IPS-NIHi7 (cell line): ENCODE measurements around the gene RPL5.
A peak's percentile ranks its signal among the peaks of the same experiment; 100 is the strongest.
"Not testable (repeated sequence)": the region's sequence is repeated elsewhere in the genome, so short reads cannot be mapped to it uniquely, and the experiment has no call there.

Experiments
- DNase-seq: peaks from one replicate; pipeline ENCODE4 v3.0.0; 2012; ENCODE audit warnings: mixed read lengths; ENCODE audit errors: extremely low spot score

The RPL5 gene

GRCh38 chr1:92831762-92832536, at the start of gene RPL5:
Gene RPL5, plus strand, starts transcription at chr1:92832040. Its CDS starts 75 bp downstream, at chr1:92832115.
- DNase-seq: peak; percentile 98

- DNase-seq: not testable (repeated sequence)
Observed at GRCh38 chr1:92783550-92783949, 48.3 kb upstream of the RPL5 start.

GRCh38 chr1:92784021-92784638, 47.7 kb upstream of the RPL5 start:
- peak; percentile 21 for DNase-seq

GRCh38 chr1:92784639-92785500, 47.0 kb upstream of the RPL5 start, which contains the start of gene EVI5:
Gene EVI5, minus strand, starts transcription at chr1:92785108. Its CDS starts 48,562 bp downstream, at chr1:92736546.
- DNase-seq: peak; percentile 94

GRCh38 chr1:92786111-92786901, 45.5 kb upstream of the RPL5 start:
- DNase-seq: no peak

- DNase-seq: no peak
Observed at GRCh38 chr1:92790081-92790480, 41.8 kb upstream of the RPL5 start.

GRCh38 chr1:92790867-92791266, 41.0 kb upstream of the RPL5 start:
- DNase-seq: no peak

- no peak for DNase-seq
Observed at GRCh38 chr1:92791487-92792066, 40.3 kb upstream of the RPL5 start.

- DNase-seq: peak; percentile 48
Observed at GRCh38 chr1:92792340-92792782, 39.5 kb upstream of the RPL5 start.

GRCh38 chr1:92795166-92795565, 36.7 kb upstream of the RPL5 start:
- no peak for DNase-seq

GRCh38 chr1:92797297-92797696, 34.5 kb upstream of the RPL5 start:
- no peak for DNase-seq

- no peak for DNase-seq
Observed at GRCh38 chr1:92797961-92798360, 33.9 kb upstream of the RPL5 start.

- DNase-seq: no peak
Observed at GRCh38 chr1:92803140-92803887, 28.5 kb upstream of the RPL5 start.

GRCh38 chr1:92804721-92805201, 27.1 kb upstream of the RPL5 start:
- peak; percentile 52 for DNase-seq

- DNase-seq: no peak
Observed at GRCh38 chr1:92805216-92805615, 26.6 kb upstream of the RPL5 start.

GRCh38 chr1:92808381-92808780, 23.5 kb upstream of the RPL5 start:
- no peak for DNase-seq

- no peak for DNase-seq
Observed at GRCh38 chr1:92816732-92817131, 15.1 kb upstream of the RPL5 start.

- DNase-seq: no peak
Observed at GRCh38 chr1:92817137-92817697, 14.6 kb upstream of the RPL5 start.

- peak; percentile 48 for DNase-seq
Observed at GRCh38 chr1:92817986-92818764, 13.7 kb upstream of the RPL5 start.
